Activated gamma-delta T cell treated with Interleukin-2 at 50 U/mL for 16 hours (primary cell): ENCODE results near the gene POLR2F.

Experiments used
- DNase-seq: peaks from one replicate; pipeline ENCODE4 v3.0.0-alpha.2; 2020

Gene POLR2F

GRCh38 chr22:38009000-38009806 lies 55.7 kb downstream of the POLR2F start:
- DNase-seq: no peak

GRCh38 chr22:38012604-38013072 lies 59.1 kb downstream of the POLR2F start:
- no peak for DNase-seq

GRCh38 chr22:38014083-38014482 lies 60.6 kb downstream of the POLR2F start:
- DNase-seq: no peak

- DNase-seq: no peak
Observed at GRCh38 chr22:38016182-38017151, 63.0 kb downstream of the POLR2F start.

DNA sequence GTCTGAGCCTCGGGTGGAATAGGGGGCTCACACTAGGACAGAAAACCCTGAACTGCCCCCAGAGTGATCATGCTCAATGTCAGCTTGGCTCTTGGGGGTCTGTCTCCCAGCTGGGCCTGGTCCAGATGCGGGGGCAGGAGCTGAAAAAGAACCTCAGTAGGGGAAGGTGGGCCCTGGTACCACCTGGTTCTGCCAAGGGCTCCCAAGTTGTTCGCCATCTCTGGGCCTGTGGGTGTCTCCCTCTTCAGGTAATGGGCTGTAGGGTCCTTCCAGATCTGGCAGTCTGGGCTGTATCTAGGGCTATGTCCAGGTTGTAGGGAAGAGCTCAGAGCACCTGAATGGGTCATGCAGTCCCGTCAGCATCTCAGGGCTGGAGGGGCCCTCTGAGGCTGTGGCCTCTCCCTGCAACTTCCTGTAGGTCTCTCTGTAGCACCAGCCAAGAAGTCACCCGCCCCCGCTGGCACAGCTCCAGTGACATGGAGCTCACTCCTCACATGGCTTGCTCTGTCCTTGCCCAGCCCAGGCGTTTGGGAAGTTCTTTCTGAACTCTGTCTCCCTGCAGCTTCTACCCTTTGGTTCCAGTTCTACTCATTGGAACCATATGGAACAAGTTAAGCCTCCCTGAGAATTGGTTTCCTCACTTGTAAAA lies 63.9 kb downstream of the POLR2F start:
- DNase-seq: no peak

- DNase-seq: no peak
Observed at GRCh38 chr22:38017939-38018885, 64.7 kb downstream of the POLR2F start.
